Upper lobe of left lung (tissue), 6 donors: ENCODE results near the gene PRND. TPM values are rescaled to one million over a fixed set of nuclear protein-coding genes. Genes with fewer than 3 reads are reported as not detected.
A peak's percentile ranks its signal among the peaks of the same experiment; 100 is the strongest.
"Not testable (repeated sequence)": the region's sequence is repeated elsewhere in the genome, so short reads cannot be mapped to it uniquely, and the experiment has no call there.

ENCODE experiments used
- ATAC-seq, 2 donors: fragments of 200-7000 bp; cut with Tn5 transposase; one replicate each; pipeline ENCODE4 v1.9.1; 2022; ENCODE audit warnings: mild to moderate bottlenecking in 2 of 2, moderate library complexity in 2 of 2; ENCODE audit not compliant: low FRiP score in 2 of 2
- DNase-seq, 2 donors: peaks; one replicate each; pipeline ENCODE4 v3.0.0-alpha.2; 2019 to 2020
- H3K27ac ChIP-seq, 4 donors: fragments of 200-600 bp; sonication (generic); one replicate each; pipeline ENCODE4 v1.5.1; 2016 to 2019
- H3K27me3 ChIP-seq, 4 donors: fragments of 200-600 bp; sonication (generic); one replicate each; pipeline ENCODE4 v1.5.1; 2017 to 2019
- H3K36me3 ChIP-seq, 4 donors: fragments of 200-600 bp; sonication (generic); one replicate each; pipeline ENCODE4 v1.5.1; 2016 to 2019
- H3K4me1 ChIP-seq, 4 donors: fragments of 200-600 bp; sonication (generic); one replicate each; pipeline ENCODE4 v1.5.1; 2018 to 2019
- H3K4me3 ChIP-seq, 4 donors: fragments of 200-600 bp; sonication (generic); one replicate each; pipeline ENCODE4 v1.5.1; 2017 to 2019; ENCODE audit warnings: mild to moderate bottlenecking in 2 of 4, moderate library complexity in 1 of 4
- H3K9me3 ChIP-seq, 4 donors: fragments of 200-600 bp; sonication (generic); one replicate each; pipeline ENCODE4 v1.5.1; 2018 to 2019
- EP300 ChIP-seq, 4 donors: sonication (generic); formaldehyde crosslinking; IDR thresholded peaks; one replicate each; pipeline ENCODE4 v1.5.1; 2017; ENCODE audit warnings: antibody characterized with exemption in 4 of 4, control low read depth in 2 of 4
- POLR2A ChIP-seq, 4 donors: fragments of 450-650 bp; IDR thresholded peaks; one replicate each; pipeline ENCODE4 v1.5.1; 2016 to 2017; ENCODE audit warnings: antibody characterized with exemption in 4 of 4, mild to moderate bottlenecking in 2 of 4
- POLR2AphosphoS5 ChIP-seq, 2 donors: sonication (generic); formaldehyde crosslinking; IDR thresholded peaks; one replicate each; pipeline ENCODE4 v1.5.1; 2017; ENCODE audit warnings: antibody characterized with exemption in 2 of 2
- WGBS, 2 donors: methylation state at CpG; one replicate each; pipeline ENCODE4 v1.1.5; 2017 to 2018; 5-methylcytosine and 5-hydroxymethylcytosine counted together
- total RNA-seq, 6 donors: library from RNA; depleted of rRNA in 4 of 6; stranded (reverse); fragments of >200 nt in 4 of 6; gene quantifications; one replicate each; pipeline versions ENCODE4 v1.1.0 to v1.2.1, GENCODE V29; 2016 to 2021
- TF ChIP-seq, protein P1 (sequence below), 6 experiments: fragments of 450-650 bp in 4 of 6; fragments of 200-600 bp in 2 of 6; sonication (generic) in 2 of 6; IDR thresholded peaks; one replicate each; pipeline ENCODE4 v1.5.1; 2016 to 2019; ENCODE audit warnings: antibody characterized with exemption in 6 of 6
- donor health status: DM: no; HTN: no; CAD: no; lungs with moderate emphysema.
- donor health status: DM: no; HTN: yes; CAD: no; lungs with severe emphysema.

PRND gene
- total RNA-seq, 6 donors from 2014 or later = 0.20 TPM; not detected in 5

DNA sequence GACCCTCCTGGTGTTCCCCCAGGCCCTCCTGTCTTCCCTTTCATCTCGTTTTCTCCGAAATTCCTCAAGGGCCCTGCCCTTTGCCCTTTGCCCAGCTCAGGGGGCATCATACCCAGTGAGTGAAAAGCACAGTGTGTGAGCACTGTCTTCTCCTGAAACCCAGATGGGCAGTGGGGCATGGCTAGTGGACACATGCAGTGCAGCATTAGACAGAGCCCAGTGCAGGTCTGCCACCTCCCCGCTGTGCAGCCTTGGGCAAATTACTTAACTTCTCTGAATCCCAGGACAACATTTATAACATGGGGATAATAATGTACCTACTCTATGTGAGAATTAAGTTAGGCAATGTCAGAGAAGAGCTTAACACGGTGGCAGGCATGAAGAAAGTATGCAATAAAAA lies 1.3 kb downstream of the PRND start:
- no peak for ATAC-seq
- H3K9me3 ChIP-seq = no peaks in the 10 kb centered on the region
- WGBS, 2 donors = 70 to 77% methylated on average over 4 of the region's 4 CpGs

GRCh38 chr20:4723553-4723952 lies 1.8 kb downstream of the PRND start:
- H3K27me3 ChIP-seq, H3K27ac ChIP-seq, DNase-seq, H3K4me3 ChIP-seq, H3K9me3 ChIP-seq, H3K36me3 ChIP-seq, ATAC-seq: not testable (repeated sequence)
- H3K4me1 ChIP-seq = peaks cover 12 to 21% (median 18%) of the 10 kb centered on the region in 4 donors
- 85 to 92% methylated on average over 4 of the region's 4 CpGs for WGBS, 2 donors

More for the DNA sequence above, 1.3 kb downstream of the PRND start:
- Histone ChIP-seq H3K27ac (no peak overlapping the region), H3K27me3 (no peaks in the 10 kb centered on the region), H3K4me3 (no peak overlapping the region), H3K36me3 (no peaks in the 10 kb centered on the region), H3K4me1 (peaks cover 12 to 21% (median 18%) of the 10 kb centered on the region in 4 donors)
- TF ChIP-seq POLR2A (IDR thresholded peaks at IDR 0.05) = no peak
- TF ChIP-seq, protein P1, sequence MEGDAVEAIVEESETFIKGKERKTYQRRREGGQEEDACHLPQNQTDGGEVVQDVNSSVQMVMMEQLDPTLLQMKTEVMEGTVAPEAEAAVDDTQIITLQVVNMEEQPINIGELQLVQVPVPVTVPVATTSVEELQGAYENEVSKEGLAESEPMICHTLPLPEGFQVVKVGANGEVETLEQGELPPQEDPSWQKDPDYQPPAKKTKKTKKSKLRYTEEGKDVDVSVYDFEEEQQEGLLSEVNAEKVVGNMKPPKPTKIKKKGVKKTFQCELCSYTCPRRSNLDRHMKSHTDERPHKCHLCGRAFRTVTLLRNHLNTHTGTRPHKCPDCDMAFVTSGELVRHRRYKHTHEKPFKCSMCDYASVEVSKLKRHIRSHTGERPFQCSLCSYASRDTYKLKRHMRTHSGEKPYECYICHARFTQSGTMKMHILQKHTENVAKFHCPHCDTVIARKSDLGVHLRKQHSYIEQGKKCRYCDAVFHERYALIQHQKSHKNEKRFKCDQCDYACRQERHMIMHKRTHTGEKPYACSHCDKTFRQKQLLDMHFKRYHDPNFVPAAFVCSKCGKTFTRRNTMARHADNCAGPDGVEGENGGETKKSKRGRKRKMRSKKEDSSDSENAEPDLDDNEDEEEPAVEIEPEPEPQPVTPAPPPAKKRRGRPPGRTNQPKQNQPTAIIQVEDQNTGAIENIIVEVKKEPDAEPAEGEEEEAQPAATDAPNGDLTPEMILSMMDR (IDR thresholded peaks at IDR 0.05) = no peak
- no peak for TF ChIP-seq EP300 (IDR thresholded peaks at IDR 0.05)
- TF ChIP-seq POLR2AphosphoS5 (IDR thresholded peaks at IDR 0.05) = no peak
- no peak for DNase-seq

DNA sequence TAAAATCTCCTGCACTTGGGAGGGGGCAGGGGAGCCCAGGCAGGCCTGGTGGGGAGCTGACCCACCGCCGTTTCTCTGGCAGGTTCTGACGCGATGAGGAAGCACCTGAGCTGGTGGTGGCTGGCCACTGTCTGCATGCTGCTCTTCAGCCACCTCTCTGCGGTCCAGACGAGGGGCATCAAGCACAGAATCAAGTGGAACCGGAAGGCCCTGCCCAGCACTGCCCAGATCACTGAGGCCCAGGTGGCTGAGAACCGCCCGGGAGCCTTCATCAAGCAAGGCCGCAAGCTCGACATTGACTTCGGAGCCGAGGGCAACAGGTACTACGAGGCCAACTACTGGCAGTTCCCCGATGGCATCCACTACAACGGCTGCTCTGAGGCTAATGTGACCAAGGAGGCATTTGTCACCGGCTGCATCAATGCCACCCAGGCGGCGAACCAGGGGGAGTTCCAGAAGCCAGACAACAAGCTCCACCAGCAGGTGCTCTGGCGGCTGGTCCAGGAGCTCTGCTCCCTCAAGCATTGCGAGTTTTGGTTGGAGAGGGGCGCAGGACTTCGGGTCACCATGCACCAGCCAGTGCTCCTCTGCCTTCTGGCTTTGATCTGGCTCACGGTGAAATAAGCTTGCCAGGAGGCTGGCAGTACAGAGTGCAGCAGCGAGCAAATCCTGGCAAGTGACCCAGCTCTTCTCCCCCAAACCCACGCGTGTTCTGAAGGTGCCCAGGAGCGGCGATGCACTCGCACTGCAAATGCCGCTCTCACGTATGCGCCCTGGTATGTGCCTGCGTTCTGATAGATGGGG lies 3.0 kb downstream of the PRND start:
- H3K9me3 ChIP-seq = no peaks in the 10 kb centered on the region
- ATAC-seq (no peak), DNase-seq (peak in 1 of 2 donors; percentile 50)
- TF ChIP-seq, protein P1 (IDR thresholded peaks at IDR 0.05) = no peak
- TF ChIP-seq POLR2A (IDR thresholded peaks at IDR 0.05) (no peak), EP300 (IDR thresholded peaks at IDR 0.05) (no peak)
- no peak overlapping the region for H3K27ac ChIP-seq
- 86 to 91% methylated on average over 16 to 34 of the region's 34 CpGs for WGBS, 2 donors
- peaks cover 10 to 21% (median 18%) of the 10 kb centered on the region in 4 donors for H3K4me1 ChIP-seq
- H3K36me3 ChIP-seq = no peaks in the 10 kb centered on the region
- H3K4me3 ChIP-seq = no peak overlapping the region
- no peaks in the 10 kb centered on the region for H3K27me3 ChIP-seq

GRCh38 chr20:4725263-4725550 lies 3.5 kb downstream of the PRND start:
- Histone ChIP-seq H3K9me3 (no peaks in the 10 kb centered on the region), H3K27ac (no peak overlapping the region), H3K27me3 (no peaks in the 10 kb centered on the region), H3K4me3 (no peak overlapping the region), H3K4me1 (peaks cover 5 to 19% (median 14%) of the 10 kb centered on the region in 4 donors), H3K36me3 (no peaks in the 10 kb centered on the region)
- TF ChIP-seq POLR2AphosphoS5 (IDR thresholded peaks at IDR 0.05) (no peak), POLR2A (IDR thresholded peaks at IDR 0.05) (no peak), EP300 (IDR thresholded peaks at IDR 0.05) (no peak)
- TF ChIP-seq, protein P1 (IDR thresholded peaks at IDR 0.05) = no peak
- DNase-seq (no peak), ATAC-seq (no peak)
- 90 to 98% methylated on average over 4 of the region's 4 CpGs for WGBS, 2 donors

DNA sequence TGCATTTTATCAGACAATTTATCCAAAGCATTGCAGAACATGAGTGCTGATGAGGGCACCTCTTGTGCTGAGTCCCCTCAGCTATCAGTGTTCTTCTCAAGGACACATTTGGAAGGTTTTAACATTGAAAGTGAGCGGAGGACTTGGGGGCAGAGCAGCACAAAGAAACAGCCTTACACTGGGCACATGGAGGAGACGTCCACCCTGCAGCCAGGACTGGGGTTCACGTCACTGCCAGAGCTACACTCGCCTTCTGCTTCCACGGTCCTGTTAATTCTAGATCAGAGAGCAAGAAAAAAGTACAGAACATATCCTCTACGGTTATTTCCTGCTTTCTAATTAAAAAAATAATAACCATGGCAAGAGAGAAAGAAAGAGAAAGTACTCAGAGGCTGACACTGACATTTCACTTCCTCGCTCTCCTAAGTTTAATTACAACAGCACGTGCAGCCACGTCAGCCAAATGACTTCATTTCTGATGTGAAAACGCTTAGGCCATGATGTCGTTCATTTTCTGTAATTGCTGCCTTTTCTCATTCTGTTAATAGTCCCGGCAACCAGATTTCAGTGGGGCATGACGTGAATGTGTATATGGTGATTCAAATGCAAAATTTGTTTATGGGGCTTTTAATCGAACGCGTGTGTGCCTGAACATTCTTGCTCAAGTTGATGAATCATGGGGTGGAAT lies 5.1 kb downstream of the PRND start:
- H3K4me3 ChIP-seq = peak overlapping the region in 2 of 4 donors; percentile 4 to 35
- H3K4me1 ChIP-seq = peaks cover 0 to 11% (median 6%) of the 10 kb centered on the region in 4 donors
- no peak overlapping the region for H3K27ac ChIP-seq
- WGBS, 2 donors = 32 to 46% methylated on average over 16 of the region's 16 CpGs
- no peaks in the 10 kb centered on the region for H3K9me3 ChIP-seq
- H3K27me3 ChIP-seq = no peaks in the 10 kb centered on the region
- DNase-seq (no peak), ATAC-seq (peak in 1 of 2 donors; percentile 43)
- H3K36me3 ChIP-seq = no peaks in the 10 kb centered on the region
- TF ChIP-seq POLR2AphosphoS5 (IDR thresholded peaks at IDR 0.05) (no peak), POLR2A (IDR thresholded peaks at IDR 0.05) (no peak), EP300 (IDR thresholded peaks at IDR 0.05) (no peak)
- TF ChIP-seq, protein P1 (IDR thresholded peaks at IDR 0.05) = no peak
